Measurements from ENCODE around the gene NIT2.
"Not testable (repeated sequence)": the region's sequence is repeated elsewhere in the genome, so short reads cannot be mapped to it uniquely, and the experiment has no call there.

Gene NIT2

GRCh38 chr3:100334488-100335351 lies at the start of gene NIT2:
TSS of gene NIT2 (plus strand) at chr3:100334757. CDS start at chr3:100334792, 35 bp downstream.
- peak; percentile 77 for DNase-seq

GRCh38 chr3:100288288-100288894 lies 46.2 kb upstream of the NIT2 start:
- no peak for DNase-seq

GRCh38 chr3:100289339-100289738 lies 45.2 kb upstream of the NIT2 start:
- no peak for DNase-seq

- DNase-seq = no peak
Measured at GRCh38 chr3:100295089-100295488, 39.5 kb upstream of the NIT2 start.

GRCh38 chr3:100297784-100298183 lies 36.8 kb upstream of the NIT2 start:
- no peak for DNase-seq

- no peak for DNase-seq
Measured at GRCh38 chr3:100299016-100299415, 35.5 kb upstream of the NIT2 start.

- no peak for DNase-seq
Measured at GRCh38 chr3:100306695-100307094, 27.9 kb upstream of the NIT2 start.

GRCh38 chr3:100310355-100310965 lies 24.1 kb upstream of the NIT2 start:
- no peak for DNase-seq

GRCh38 chr3:100311011-100311410 lies 23.5 kb upstream of the NIT2 start:
- no peak for DNase-seq

GRCh38 chr3:100316641-100317069 lies 17.9 kb upstream of the NIT2 start:
- no peak for DNase-seq

GRCh38 chr3:100317912-100318311 lies 16.6 kb upstream of the NIT2 start:
- DNase-seq = no peak

GRCh38 chr3:100319951-100320350 lies 14.6 kb upstream of the NIT2 start:
- DNase-seq = no peak

- DNase-seq = no peak
Measured at GRCh38 chr3:100324044-100324443, 10.5 kb upstream of the NIT2 start.

GRCh38 chr3:100325827-100326226 lies 8.7 kb upstream of the NIT2 start:
- DNase-seq = no peak

- not testable (repeated sequence) for DNase-seq
Measured at GRCh38 chr3:100327377-100327776, 7.2 kb upstream of the NIT2 start.

- no peak for DNase-seq
Measured at GRCh38 chr3:100329800-100330489, 4.6 kb upstream of the NIT2 start.

- DNase-seq = no peak
Measured at GRCh38 chr3:100330651-100331050, 3.9 kb upstream of the NIT2 start.

GRCh38 chr3:100331660-100332059 lies 2.9 kb upstream of the NIT2 start:
- DNase-seq = no peak

- no peak for DNase-seq
Measured at GRCh38 chr3:100333051-100333450, 1.5 kb upstream of the NIT2 start.

GRCh38 chr3:100333970-100334487 lies 528 bp upstream of the NIT2 start:
- DNase-seq = no peak

GRCh38 chr3:100335434-100335833 lies 877 bp downstream of the NIT2 start:
- no peak for DNase-seq

GRCh38 chr3:100336229-100336628 lies 1.7 kb downstream of the NIT2 start:
- DNase-seq = not testable (repeated sequence)

- no peak for DNase-seq
Measured at GRCh38 chr3:100338911-100339310, 4.4 kb downstream of the NIT2 start.

Data from DMS79 treated with DMSO at 0.1 percent for 48 hours (cell line).